Osteoblast (primary cell): ENCODE measurements around the gene SCUBE1. TPM values are rescaled to one million over a fixed set of nuclear protein-coding genes. Genes with fewer than 3 reads are reported as not detected.

ENCODE experiments used
- DNase-seq: peaks from one replicate; pipeline ENCODE4 v3.0.0; 2011; ENCODE audit warnings: low spot score, mixed read lengths; ENCODE audit not compliant: insufficient read length; ENCODE audit errors: missing footprints
- H2AFZ ChIP-seq: 2 replicates; pipeline ENCODE4 v1.6.0; 2011; ENCODE audit warnings: mild to moderate bottlenecking, low read length
- H3K27ac ChIP-seq: 2 replicates; pipeline ENCODE4 v1.5.1; 2011; ENCODE audit warnings: mild to moderate bottlenecking, low read depth, low read length, moderate library complexity
- H3K27me3 ChIP-seq: 2 replicates; pipeline ENCODE4 v1.6.0; 2012; ENCODE audit warnings: mild to moderate bottlenecking, control low read depth, inconsistent platforms, low read length, moderate library complexity; ENCODE audit not compliant: insufficient read depth
- H3K36me3 ChIP-seq: 2 replicates; pipeline ENCODE4 v1.5.1; 2011; ENCODE audit warnings: mild to moderate bottlenecking, low read length, control low read depth, moderate library complexity; ENCODE audit not compliant: insufficient read depth
- H3K4me1 ChIP-seq: 2 replicates; pipeline ENCODE4 v1.5.1; 2011; ENCODE audit warnings: mild to moderate bottlenecking, low read length, control low read depth, moderate library complexity; ENCODE audit not compliant: insufficient read depth
- H3K4me2 ChIP-seq: 2 replicates; pipeline ENCODE4 v1.6.0; 2011; ENCODE audit warnings: mild to moderate bottlenecking, low read length; ENCODE audit not compliant: insufficient read depth
- H3K4me3 ChIP-seq: fragments of 200-600 bp; sonication (generic); 3 replicates; pipeline ENCODE4 v1.5.1; 2012; ENCODE audit warnings: mild to moderate bottlenecking, low read length, inconsistent platforms; ENCODE audit not compliant: insufficient read depth
- H3K79me2 ChIP-seq: 2 replicates; pipeline ENCODE4 v1.6.0; 2012; ENCODE audit warnings: mild to moderate bottlenecking, low read length, control low read depth, inconsistent platforms; ENCODE audit not compliant: insufficient read depth
- H3K9me3 ChIP-seq: 2 replicates; pipeline ENCODE4 v1.5.1; 2011; ENCODE audit warnings: low read depth, low read length, control low read depth
- H4K20me1 ChIP-seq: 2 replicates; pipeline ENCODE4 v1.6.0; 2012; ENCODE audit warnings: mild to moderate bottlenecking, low read length, control low read depth; ENCODE audit not compliant: insufficient read depth
- CTCF ChIP-seq: IDR thresholded peaks from 2 replicates; pipeline ENCODE4 v1.5.1; 2011; ENCODE audit warnings: mild to moderate bottlenecking, low read depth, low read length, moderate library complexity; ENCODE audit errors: extremely low read depth
- total RNA-seq: library from RNA; depleted of rRNA; stranded (reverse); fragments of >200 nt; gene quantifications from 2 replicates; pipeline ENCODE4 v1.2.3, GENCODE V29; 2012

The SCUBE1 gene
- total RNA-seq, 1 donor = 2.2 TPM

- H4K20me1 ChIP-seq = no peaks in the 10 kb centered on the region
- H3K9me3 ChIP-seq = no peaks in the 10 kb centered on the region
- no peak overlapping the region for H3K27ac ChIP-seq
- no peaks in the 10 kb centered on the region for H3K79me2 ChIP-seq
- no peak overlapping the region for H2AFZ ChIP-seq
- no peak for TF ChIP-seq CTCF
- DNase-seq = peak; percentile 18
- no peak overlapping the region for H3K4me2 ChIP-seq
- H3K27me3 ChIP-seq = peaks cover 19% of the 10 kb centered on the region
- no peaks in the 10 kb centered on the region for H3K4me1 ChIP-seq
- H3K36me3 ChIP-seq = no peaks in the 10 kb centered on the region
- no peak overlapping the region for H3K4me3 ChIP-seq
Measured at GRCh38 chr22:43198126-43198525, 145.0 kb downstream of the SCUBE1 start.

GRCh38 chr22:43197271-43197941 lies 145.8 kb downstream of the SCUBE1 start:
- Histone ChIP-seq H3K4me1 (no peaks in the 10 kb centered on the region), H3K4me3 (peak overlapping the region; percentile 33)
- no peak for TF ChIP-seq CTCF

DNA sequence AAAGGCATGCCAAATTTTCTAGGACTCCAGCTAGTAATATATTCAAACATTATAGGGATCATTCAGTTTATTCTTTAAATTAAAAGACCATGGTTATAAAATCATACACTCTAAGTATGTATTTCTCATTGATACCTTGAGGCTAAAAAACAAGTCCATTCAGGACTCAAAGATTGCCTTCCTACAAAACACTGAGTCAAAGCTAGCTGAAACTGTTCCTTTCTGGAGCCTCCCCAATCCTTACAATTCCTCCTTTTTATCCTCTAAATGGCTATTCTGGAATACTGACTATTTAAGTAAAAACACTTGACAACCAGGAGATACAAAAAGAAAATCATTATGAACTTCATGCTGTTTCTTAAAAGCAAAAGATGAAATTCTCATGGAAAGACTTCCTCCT lies 151.3 kb downstream of the SCUBE1 start:
- TF ChIP-seq CTCF = no peak
- H3K27ac ChIP-seq = no peak overlapping the region
- H3K79me2 ChIP-seq = no peaks in the 10 kb centered on the region
- H3K4me2 ChIP-seq = no peak overlapping the region
- H4K20me1 ChIP-seq = no peaks in the 10 kb centered on the region
- no peaks in the 10 kb centered on the region for H3K9me3 ChIP-seq
- H3K36me3 ChIP-seq = no peaks in the 10 kb centered on the region
- peak; percentile 56 for DNase-seq
- no peak overlapping the region for H3K4me3 ChIP-seq
- H3K4me1 ChIP-seq = no peaks in the 10 kb centered on the region
- no peak overlapping the region for H2AFZ ChIP-seq
- peaks cover 12% of the 10 kb centered on the region for H3K27me3 ChIP-seq

More at GRCh38 chr22:43197271-43197941, 145.8 kb downstream of the SCUBE1 start:
- Histone ChIP-seq H3K27ac (no peak overlapping the region), H2AFZ (peak overlapping the region; percentile 65), H4K20me1 (no peaks in the 10 kb centered on the region), H3K4me2 (peak overlapping the region; percentile 23), H3K79me2 (no peaks in the 10 kb centered on the region), H3K36me3 (no peaks in the 10 kb centered on the region), H3K27me3 (peaks cover 19% of the 10 kb centered on the region), H3K9me3 (no peaks in the 10 kb centered on the region)
- DNase-seq = peak; percentile 77

DNA sequence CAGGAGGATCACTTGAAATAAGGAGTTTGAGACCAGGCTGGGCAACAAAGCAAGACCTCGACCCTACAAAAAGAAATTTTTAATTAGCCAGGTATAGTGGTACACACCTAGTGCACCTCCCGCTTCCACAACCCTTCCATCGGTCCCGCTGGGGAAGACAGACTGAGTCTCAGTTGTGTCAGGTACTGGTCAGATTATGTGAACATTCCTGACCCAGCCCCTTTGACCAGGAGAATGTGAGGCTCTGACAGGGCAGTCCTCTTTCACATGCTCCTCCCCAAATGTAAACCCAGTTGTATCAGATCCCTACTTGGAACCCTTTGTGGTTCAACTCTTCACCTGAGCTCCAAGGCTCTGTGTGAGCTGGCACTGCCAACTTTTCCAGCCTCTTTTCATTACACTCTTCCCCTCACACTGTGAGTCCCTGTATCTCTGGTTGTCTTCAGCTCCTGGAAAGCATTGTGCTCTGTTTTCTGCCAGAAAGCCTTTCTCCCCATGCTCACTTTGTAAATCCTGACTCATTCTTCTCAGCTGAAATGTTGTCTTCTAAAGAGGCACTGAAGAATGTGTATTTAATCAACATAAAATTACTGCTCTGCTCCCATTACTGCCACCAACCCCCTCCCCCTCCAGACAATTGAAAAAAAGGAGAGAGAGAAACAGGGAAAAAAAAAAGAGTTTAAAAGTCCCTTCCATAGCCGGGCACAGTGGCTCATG lies 154.2 kb downstream of the SCUBE1 start:
- peaks cover 4% of the 10 kb centered on the region for H4K20me1 ChIP-seq
- no peak overlapping the region for H3K27ac ChIP-seq
- peaks cover 9% of the 10 kb centered on the region for H3K79me2 ChIP-seq
- no peak overlapping the region for H3K4me2 ChIP-seq
- no peak overlapping the region for H3K4me3 ChIP-seq
- no peak overlapping the region for H2AFZ ChIP-seq
- peak; percentile 37 for DNase-seq
- no peaks in the 10 kb centered on the region for H3K9me3 ChIP-seq
- TF ChIP-seq CTCF = no peak
- H3K36me3 ChIP-seq = no peaks in the 10 kb centered on the region
- H3K27me3 ChIP-seq = peaks cover 4% of the 10 kb centered on the region
- H3K4me1 ChIP-seq = peaks cover 11% of the 10 kb centered on the region
